GM23248 (cell line): ENCODE measurements around the gene RUFY1. TPM values are rescaled to one million over a fixed set of nuclear protein-coding genes. Genes with fewer than 3 reads are reported as not detected.

Experiments
- DNase-seq: peaks from one replicate; pipeline ENCODE4 v3.0.0-alpha.2; 2015
- H2AFZ ChIP-seq: fragments of 200-600 bp; sonication (generic); 2 replicates; pipeline ENCODE4 v1.6.1; 2016; ENCODE audit warnings: antibody characterized with exemption
- H3F3A ChIP-seq: fragments of 200-600 bp; sonication (generic); 2 replicates; pipeline ENCODE4 v1.6.1; 2016; ENCODE audit warnings: mild to moderate bottlenecking, antibody characterized with exemption, mixed run types; ENCODE audit not compliant: insufficient read depth
- H3K27ac ChIP-seq: fragments of 200-600 bp; sonication (generic); 2 replicates; pipeline ENCODE4 v1.5.1; 2016; ENCODE audit warnings: mild to moderate bottlenecking
- H3K27me3 ChIP-seq: fragments of 200-600 bp; sonication (generic); replicated peaks from 2 replicates; pipeline ENCODE4 v1.6.1; 2016; ENCODE audit warnings: mild to moderate bottlenecking; ENCODE audit not compliant: insufficient read depth
- H3K36me3 ChIP-seq: fragments of 200-600 bp; sonication (generic); 2 replicates; pipeline ENCODE4 v1.6.1; 2016; ENCODE audit warnings: low read depth, mild to moderate bottlenecking
- H3K4me1 ChIP-seq: fragments of 200-600 bp; sonication (generic); 2 replicates; pipeline ENCODE4 v1.6.1; 2016; ENCODE audit warnings: mild to moderate bottlenecking; ENCODE audit not compliant: insufficient read depth
- H3K4me2 ChIP-seq: fragments of 200-600 bp; sonication (generic); one replicate; pipeline ENCODE4 v1.6.1; 2016; ENCODE audit warnings: mild to moderate bottlenecking; ENCODE audit not compliant: unreplicated experiment
- H3K4me3 ChIP-seq: fragments of 200-600 bp; sonication (generic); 2 replicates; pipeline ENCODE4 v1.5.1; 2016; ENCODE audit warnings: mild to moderate bottlenecking
- H3K79me2 ChIP-seq: fragments of 200-600 bp; sonication (generic); 2 replicates; pipeline ENCODE4 v1.6.1; 2016; ENCODE audit warnings: mild to moderate bottlenecking; ENCODE audit not compliant: insufficient read depth
- H3K9ac ChIP-seq: fragments of 200-600 bp; sonication (generic); 2 replicates; pipeline ENCODE4 v1.6.1; 2016; ENCODE audit warnings: mild to moderate bottlenecking
- H3K9me2 ChIP-seq: fragments of 200-600 bp; sonication (generic); 2 replicates; pipeline ENCODE4 v1.6.1; 2016; ENCODE audit warnings: mixed run types, mild to moderate bottlenecking, moderate library complexity; ENCODE audit not compliant: insufficient read depth
- H3K9me3 ChIP-seq: fragments of 200-600 bp; sonication (generic); one replicate; pipeline ENCODE4 v1.6.1; 2017; ENCODE audit warnings: low read depth
- H4K20me1 ChIP-seq: fragments of 200-600 bp; sonication (generic); 2 replicates; pipeline ENCODE4 v1.6.0; 2016; ENCODE audit not compliant: insufficient read depth
- EZH2 ChIP-seq: fragments of 200-600 bp; sonication (generic); IDR thresholded peaks from 2 replicates; pipeline ENCODE4 v1.6.1; 2018; ENCODE audit warnings: antibody characterized with exemption, mild to moderate bottlenecking; ENCODE audit not compliant: insufficient read depth, poor library complexity, severe bottlenecking
- EZH2phosphoT487 ChIP-seq: fragments of 200-600 bp; sonication (generic); IDR thresholded peaks from 2 replicates; pipeline ENCODE4 v1.6.1; 2018; ENCODE audit warnings: antibody characterized with exemption, moderate library complexity, mild to moderate bottlenecking, low read depth; ENCODE audit not compliant: insufficient read depth
- WGBS, 2 experiments: methylation state at CpG; one replicate each; pipeline ENCODE4 v1.1.6; 2015 to 2017; ENCODE audit warnings: low lambda C conversion rate in 2 of 2, low coverage in 1 of 2; ENCODE audit errors: missing lambda C conversion rate in 2 of 2; 5-methylcytosine and 5-hydroxymethylcytosine counted together
- in situ Hi-C: fragments of 300-500 bp; cut with MboI; formaldehyde crosslinking; loops from 2 replicates; pipeline ENCODE4 v1.15.0; 2020
- polyA plus RNA-seq: library from polyadenylated mRNA; unstranded; fragments of >200 nt; fragmentation: Nextera tagmentation; extraction: Ambion mirVana; gene quantifications from 2 replicates; pipeline ENCODE4 v1.2.1, GENCODE V29; 2016
- total RNA-seq: library from RNA; depleted of rRNA; stranded (reverse); fragments of >200 nt; shearing (Covaris generic); gene quantifications from 2 replicates; pipeline ENCODE4 v1.2.3, GENCODE V29; 2014

Gene RUFY1
- total and polyA plus RNA-seq, 2 experiments from 2014 or later: 27.2 to 41.9 TPM

- Histone ChIP-seq H3K9me3 (no peaks in the 10 kb centered on the region), H3K79me2 (no peaks in the 10 kb centered on the region), H3K27me3 (0 out of 2 replicates have a peak, but pooled peaks cover under 1% of the 10 kb centered on the region), H3K9ac (no peak overlapping the region), H3F3A (no peaks in the 10 kb centered on the region), H2AFZ (no peak overlapping the region), H3K4me3 (no peak overlapping the region), H3K36me3 (no peaks in the 10 kb centered on the region), H3K4me1 (no peaks in the 10 kb centered on the region), H3K27ac (no peak overlapping the region), H4K20me1 (no peaks in the 10 kb centered on the region), H3K4me2 (no peak overlapping the region), H3K9me2 (no peaks in the 10 kb centered on the region)
- no peak for TF ChIP-seq EZH2phosphoT487
- TF ChIP-seq EZH2: no peak
- no peak for DNase-seq
- in situ Hi-C loops: no loop called here
- WGBS, 2 experiments: 47 to 63% methylated on average over 1 of the region's 1 CpG
Observed at GRCh38 chr5:179526978-179527377, 23.4 kb upstream of the RUFY1 start.

GRCh38 chr5:179530069-179530998 is 20.0 kb upstream of the RUFY1 start:
- H3K79me2 ChIP-seq: no peaks in the 10 kb centered on the region
- H4K20me1 ChIP-seq: no peaks in the 10 kb centered on the region
- no peaks in the 10 kb centered on the region for H3K36me3 ChIP-seq
- in situ Hi-C loops: no loop called here
- H3K4me1 ChIP-seq: no peaks in the 10 kb centered on the region
- no peak overlapping the region for H3K27ac ChIP-seq
- TF ChIP-seq EZH2 (no peak), EZH2phosphoT487 (no peak)
- H3F3A ChIP-seq: no peaks in the 10 kb centered on the region
- H2AFZ ChIP-seq: peak overlapping the region; percentile 63
- H3K27me3 ChIP-seq: no peaks in the 10 kb centered on the region
- peak overlapping the region; percentile 30; the same call in 1 of the 2 replicates for H3K9ac ChIP-seq
- peak overlapping the region; percentile 64 for H3K4me2 ChIP-seq
- no peaks in the 10 kb centered on the region for H3K9me3 ChIP-seq
- no peaks in the 10 kb centered on the region for H3K9me2 ChIP-seq
- peak overlapping the region; percentile 62 for H3K4me3 ChIP-seq
- DNase-seq: peak; percentile 47
- 40 to 46% methylated on average over 48 to 65 of the region's 65 CpGs for WGBS, 2 experiments

GRCh38 chr5:179533024-179533423 is 17.3 kb upstream of the RUFY1 start:
- 74 to 75% methylated on average over 6 of the region's 6 CpGs for WGBS, 2 experiments
- Histone ChIP-seq H3F3A (no peaks in the 10 kb centered on the region), H3K79me2 (no peaks in the 10 kb centered on the region), H3K9ac (no peak overlapping the region), H3K36me3 (no peaks in the 10 kb centered on the region), H3K27me3 (no peaks in the 10 kb centered on the region), H3K27ac (no peak overlapping the region), H3K9me2 (no peaks in the 10 kb centered on the region), H3K9me3 (no peaks in the 10 kb centered on the region), H2AFZ (no peak overlapping the region), H3K4me1 (no peaks in the 10 kb centered on the region), H3K4me2 (no peak overlapping the region), H4K20me1 (no peaks in the 10 kb centered on the region), H3K4me3 (no peak overlapping the region)
- no peak for TF ChIP-seq EZH2phosphoT487
- TF ChIP-seq EZH2: no peak
- no peak for DNase-seq
- in situ Hi-C loops: no loop called here

GRCh38 chr5:179533907-179534306 is 16.4 kb upstream of the RUFY1 start:
- no peaks in the 10 kb centered on the region for H3K27me3 ChIP-seq
- in situ Hi-C loops: no loop called here
- no peaks in the 10 kb centered on the region for H3K9me2 ChIP-seq
- WGBS, 2 experiments: 81 to 89% methylated on average over 5 of the region's 5 CpGs
- no peak overlapping the region for H2AFZ ChIP-seq
- no peaks in the 10 kb centered on the region for H3K79me2 ChIP-seq
- no peaks in the 10 kb centered on the region for H3K4me1 ChIP-seq
- H3K4me2 ChIP-seq: no peak overlapping the region
- TF ChIP-seq EZH2: no peak
- TF ChIP-seq EZH2phosphoT487: no peak
- H3F3A ChIP-seq: no peaks in the 10 kb centered on the region
- H3K9me3 ChIP-seq: no peaks in the 10 kb centered on the region
- no peak overlapping the region for H3K9ac ChIP-seq
- no peak overlapping the region for H3K4me3 ChIP-seq
- H3K27ac ChIP-seq: no peak overlapping the region
- DNase-seq: no peak
- H3K36me3 ChIP-seq: no peaks in the 10 kb centered on the region
- no peaks in the 10 kb centered on the region for H4K20me1 ChIP-seq
